GM19193 (cell line): Measurements from ENCODE around the gene CHRDL2.

Experiments
- POLR2A ChIP-seq: IDR thresholded peaks from 4 replicates; pipeline ENCODE4 v1.6.1; 2011; ENCODE audit not compliant: insufficient read depth, insufficient read length; ENCODE audit errors: extremely low read depth

The CHRDL2 gene

DNA sequence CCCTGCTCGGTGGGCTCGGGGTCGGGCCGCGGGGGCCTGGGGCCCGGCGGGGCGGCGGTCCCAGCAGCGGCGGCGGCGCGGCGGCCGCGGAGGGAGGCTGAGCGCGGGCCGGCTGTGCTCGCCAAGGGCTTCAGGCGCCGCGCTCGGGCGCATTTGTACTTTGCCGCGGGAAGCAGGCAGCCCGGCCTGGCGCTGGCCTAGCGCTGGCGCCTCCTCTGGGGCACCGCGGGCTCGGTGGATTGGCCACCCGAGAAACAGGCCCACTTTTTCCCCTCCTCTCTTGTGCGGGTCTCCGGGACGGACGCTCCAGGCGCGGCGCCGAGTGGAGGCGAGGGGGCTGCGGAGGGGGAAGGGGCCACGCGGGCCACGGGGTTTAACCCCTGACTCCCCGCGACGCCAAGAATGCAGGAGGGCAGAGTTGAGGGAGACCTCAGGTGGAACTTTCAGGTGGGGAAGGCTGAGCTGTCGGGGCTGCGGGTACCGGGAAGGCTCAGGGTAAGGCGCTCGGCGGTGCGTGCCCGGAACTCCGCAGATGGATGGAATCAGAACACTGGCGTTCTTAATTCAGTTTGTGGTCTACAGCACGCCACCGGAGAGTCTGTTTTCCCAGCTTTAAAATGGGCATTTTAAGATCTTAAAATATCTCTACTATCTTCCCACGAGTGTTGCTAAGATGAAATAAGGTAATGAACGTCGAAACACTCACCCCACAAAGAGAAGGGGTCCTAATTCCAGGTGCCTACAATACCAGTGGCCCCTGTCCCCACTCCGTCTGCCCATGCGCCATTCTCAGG, at the start of gene CHRDL2:
Gene CHRDL2, minus strand, starts transcription at position 126 of the 794 bp plus-strand sequence. CDS start 538 bp downstream, outside the sequence.
- TF ChIP-seq POLR2A, result no peak

DNA sequence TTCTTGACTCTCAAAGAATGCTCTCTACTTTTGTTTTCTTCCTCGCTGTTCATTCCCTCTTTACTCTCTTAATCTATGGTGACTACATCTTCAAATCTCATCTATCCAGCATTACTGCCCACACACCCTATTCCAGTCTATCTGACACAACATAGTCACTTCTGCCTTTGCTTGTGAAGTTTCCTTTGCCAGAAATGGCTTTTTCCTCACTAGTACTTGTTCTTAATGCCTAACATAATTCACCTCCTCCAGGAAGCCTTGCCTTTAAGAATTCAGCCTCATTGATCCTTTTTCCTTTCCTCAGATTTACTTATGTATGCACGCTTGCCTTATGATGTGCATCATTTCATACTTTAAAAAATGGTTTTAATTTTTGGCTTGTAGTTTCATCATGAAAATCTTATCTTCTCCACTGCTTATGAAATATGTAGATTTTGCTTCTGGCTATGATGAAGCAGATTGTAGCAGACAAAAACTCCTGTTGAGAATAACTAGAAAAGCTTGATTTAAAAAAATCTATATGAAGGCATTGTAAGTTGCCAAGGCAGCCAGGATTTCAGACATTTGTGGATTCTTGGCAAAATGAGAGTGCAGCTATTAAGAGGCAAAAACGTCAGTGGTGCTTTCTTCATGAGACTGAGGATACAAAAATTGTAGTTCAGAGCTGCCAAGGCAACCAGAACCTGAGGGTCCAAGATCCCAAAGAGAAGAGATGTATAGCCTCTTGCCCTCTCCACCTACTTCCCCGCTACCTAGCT, 49.2 kb upstream of the CHRDL2 start:
- TF ChIP-seq POLR2A, result no peak

DNA sequence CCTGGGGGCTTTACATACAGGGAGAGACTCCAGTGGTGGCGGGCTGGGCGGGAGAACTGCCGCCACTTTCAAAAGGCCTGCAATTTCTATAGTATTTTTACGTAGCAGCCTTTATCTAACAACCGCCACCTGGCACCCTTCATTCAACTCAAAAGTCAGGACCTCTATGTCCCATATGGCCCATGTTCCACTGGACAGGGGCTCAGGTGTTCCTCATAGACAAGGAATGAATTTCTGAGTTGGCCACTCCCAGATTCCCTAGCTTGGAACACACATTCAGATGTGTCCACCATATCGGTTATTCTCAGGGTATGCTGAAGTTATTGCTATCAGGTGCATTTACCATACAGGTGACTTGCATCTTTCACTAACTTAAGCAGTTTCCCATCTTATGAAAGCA, 47.4 kb upstream of the CHRDL2 start:
- TF ChIP-seq POLR2A, result no peak

DNA sequence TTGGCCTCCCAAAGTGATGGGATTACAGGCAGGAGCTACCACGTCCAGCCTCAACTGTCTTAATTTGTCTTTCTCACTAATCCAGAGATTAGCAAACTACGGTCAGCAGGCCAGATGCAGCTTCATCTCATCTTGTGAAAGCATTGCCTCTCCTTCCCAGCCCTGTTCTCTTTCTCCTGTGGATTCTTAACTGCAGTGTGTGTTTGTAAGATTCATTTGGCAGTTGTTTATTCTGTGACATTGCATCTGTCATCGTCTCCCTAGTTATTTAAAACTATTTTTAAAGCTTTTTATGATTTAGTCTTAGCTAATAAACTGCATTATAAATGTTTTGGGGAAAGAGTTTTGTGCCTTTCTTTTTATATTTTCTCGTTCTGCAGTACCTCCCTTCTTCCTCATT, 46.7 kb upstream of the CHRDL2 start:
- no peak for TF ChIP-seq POLR2A

GRCh38 chr11:74777038-74777437, 45.8 kb upstream of the CHRDL2 start:
- TF ChIP-seq POLR2A, result no peak

GRCh38 chr11:74776546-74776945, 45.3 kb upstream of the CHRDL2 start:
- TF ChIP-seq POLR2A, result no peak

DNA sequence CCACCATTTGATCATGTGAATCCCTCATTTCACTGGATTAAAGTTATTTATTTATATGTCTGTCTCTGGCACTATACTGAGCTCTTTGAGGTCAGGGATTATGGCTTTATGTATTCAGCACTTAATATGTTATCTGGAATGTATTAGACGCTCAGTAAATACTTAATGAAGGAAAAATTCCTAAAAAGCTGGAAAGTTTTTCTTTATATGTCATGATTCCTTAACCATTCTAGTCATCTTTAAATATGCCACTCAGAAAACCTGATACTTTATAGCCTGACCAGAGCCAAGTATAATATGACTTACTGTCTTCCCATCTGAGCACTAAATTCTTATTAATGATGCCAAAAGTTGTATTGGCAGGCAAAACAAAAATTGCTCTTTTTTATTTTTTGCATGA, 44.5 kb upstream of the CHRDL2 start:
- no peak for TF ChIP-seq POLR2A

DNA sequence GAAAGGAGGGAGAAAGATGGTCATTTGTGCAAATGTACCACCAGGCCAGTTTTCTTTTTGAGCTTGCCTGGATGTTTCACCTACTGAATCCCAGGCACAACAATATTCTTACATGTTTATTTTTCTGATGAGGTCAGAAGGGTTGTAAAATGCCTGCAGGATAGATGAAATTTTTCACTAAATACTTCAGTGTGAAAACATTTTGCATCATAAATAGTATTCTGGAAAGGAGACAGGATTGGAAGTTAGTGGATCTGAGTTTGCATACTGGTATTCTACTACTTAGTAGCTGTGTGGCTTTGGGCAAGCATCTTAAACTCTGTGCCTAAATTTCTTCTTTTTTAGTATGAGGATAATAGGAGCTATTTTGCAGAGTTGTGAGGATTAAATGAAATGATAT, 42.2 kb upstream of the CHRDL2 start:
- no peak for TF ChIP-seq POLR2A

GRCh38 chr11:74771139-74771538, 39.9 kb upstream of the CHRDL2 start:
- no peak for TF ChIP-seq POLR2A

DNA sequence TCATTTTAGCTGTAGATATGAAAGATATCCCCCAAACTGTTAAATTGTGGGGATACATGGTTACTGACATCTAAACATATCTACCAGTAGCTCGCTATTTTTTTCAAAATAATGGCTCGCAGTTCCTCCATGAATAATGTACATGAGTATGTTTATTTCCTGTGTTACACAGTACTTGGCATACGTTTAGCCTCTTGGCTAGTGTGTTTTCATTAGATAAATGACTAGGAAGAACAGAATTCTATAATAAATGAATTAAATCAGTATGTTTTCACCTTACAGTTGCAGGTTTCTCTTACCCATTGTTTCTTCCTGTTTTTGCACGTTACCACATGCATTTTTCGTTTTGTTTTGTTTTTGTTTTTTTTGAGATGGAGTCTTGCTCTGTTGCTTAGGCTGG, 39.2 kb upstream of the CHRDL2 start:
- no peak for TF ChIP-seq POLR2A

GRCh38 chr11:74769055-74769707, 38.0 kb upstream of the CHRDL2 start:
- TF ChIP-seq POLR2A, result no peak

- no peak for TF ChIP-seq POLR2A
Observed at GRCh38 chr11:74766905-74767304, 35.7 kb upstream of the CHRDL2 start.

GRCh38 chr11:74756571-74756970, 25.3 kb upstream of the CHRDL2 start:
- no peak for TF ChIP-seq POLR2A

GRCh38 chr11:74755395-74755995, 24.3 kb upstream of the CHRDL2 start:
- no peak for TF ChIP-seq POLR2A
